ENCODE measurements around the gene SYNRG.
A peak's percentile ranks its signal among the peaks of the same experiment; 100 is the strongest.

DNA sequence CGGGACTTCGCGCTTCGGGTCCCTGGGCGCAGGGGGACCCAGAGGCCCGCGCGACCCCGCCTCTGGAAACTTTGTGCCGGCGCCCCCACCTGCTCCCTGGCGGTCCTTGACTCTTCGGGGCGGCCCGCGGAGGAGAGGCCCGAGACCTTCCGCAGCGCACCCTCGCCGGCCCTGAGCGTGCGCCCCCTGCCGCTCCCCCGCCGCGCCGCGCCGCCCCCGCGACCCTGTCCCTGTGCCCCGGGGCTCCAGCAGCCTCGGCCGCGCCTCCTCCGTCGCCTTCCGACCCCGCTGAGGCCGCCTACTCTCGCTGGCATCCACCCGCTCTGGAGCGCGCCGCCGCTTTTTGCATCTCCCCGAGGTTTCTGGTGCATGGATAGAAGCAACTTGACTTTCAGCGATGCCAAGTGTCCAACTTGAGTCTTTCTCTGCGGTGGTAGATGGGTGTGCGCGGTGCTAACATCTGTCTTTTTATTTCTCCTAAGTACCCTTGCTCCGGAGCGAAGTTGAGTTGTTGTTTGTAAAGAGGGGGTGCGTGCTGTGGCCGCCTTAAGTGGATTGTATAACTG lies 119.1 kb downstream of the SYNRG start:
- no peak for TF ChIP-seq EZH2 (IDR thresholded peaks at IDR 0.05; ENCODE audit: low read length)
- TF ChIP-seq, protein P1, sequence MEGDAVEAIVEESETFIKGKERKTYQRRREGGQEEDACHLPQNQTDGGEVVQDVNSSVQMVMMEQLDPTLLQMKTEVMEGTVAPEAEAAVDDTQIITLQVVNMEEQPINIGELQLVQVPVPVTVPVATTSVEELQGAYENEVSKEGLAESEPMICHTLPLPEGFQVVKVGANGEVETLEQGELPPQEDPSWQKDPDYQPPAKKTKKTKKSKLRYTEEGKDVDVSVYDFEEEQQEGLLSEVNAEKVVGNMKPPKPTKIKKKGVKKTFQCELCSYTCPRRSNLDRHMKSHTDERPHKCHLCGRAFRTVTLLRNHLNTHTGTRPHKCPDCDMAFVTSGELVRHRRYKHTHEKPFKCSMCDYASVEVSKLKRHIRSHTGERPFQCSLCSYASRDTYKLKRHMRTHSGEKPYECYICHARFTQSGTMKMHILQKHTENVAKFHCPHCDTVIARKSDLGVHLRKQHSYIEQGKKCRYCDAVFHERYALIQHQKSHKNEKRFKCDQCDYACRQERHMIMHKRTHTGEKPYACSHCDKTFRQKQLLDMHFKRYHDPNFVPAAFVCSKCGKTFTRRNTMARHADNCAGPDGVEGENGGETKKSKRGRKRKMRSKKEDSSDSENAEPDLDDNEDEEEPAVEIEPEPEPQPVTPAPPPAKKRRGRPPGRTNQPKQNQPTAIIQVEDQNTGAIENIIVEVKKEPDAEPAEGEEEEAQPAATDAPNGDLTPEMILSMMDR (optimal IDR thresholded peaks at IDR 0.05 in 1 of 3, IDR thresholded peaks at IDR 0.05 in 1 of 3, conservative IDR thresholded peaks at IDR 0.05 in 1 of 3; ENCODE audit: extremely low read depth in 1 of 3, insufficient read depth in 2 of 3, low read length in 3 of 3) = peak in 1 of 3 experiments; percentile 52
